HL-60/S4 treated with phorbol 12-myristate 13-acetate at 8.2 ng/mL for 4 days and 3 days (cell line): ENCODE results near the gene COPS6.

Experiments used
- in situ Hi-C: fragments of 300-500 bp; cut with MboI; formaldehyde crosslinking; loops from 2 replicates; pipeline ENCODE4 v1.15.0; 2022; ENCODE audit warnings: low sequenced_read_pairs

COPS6 gene

DNA sequence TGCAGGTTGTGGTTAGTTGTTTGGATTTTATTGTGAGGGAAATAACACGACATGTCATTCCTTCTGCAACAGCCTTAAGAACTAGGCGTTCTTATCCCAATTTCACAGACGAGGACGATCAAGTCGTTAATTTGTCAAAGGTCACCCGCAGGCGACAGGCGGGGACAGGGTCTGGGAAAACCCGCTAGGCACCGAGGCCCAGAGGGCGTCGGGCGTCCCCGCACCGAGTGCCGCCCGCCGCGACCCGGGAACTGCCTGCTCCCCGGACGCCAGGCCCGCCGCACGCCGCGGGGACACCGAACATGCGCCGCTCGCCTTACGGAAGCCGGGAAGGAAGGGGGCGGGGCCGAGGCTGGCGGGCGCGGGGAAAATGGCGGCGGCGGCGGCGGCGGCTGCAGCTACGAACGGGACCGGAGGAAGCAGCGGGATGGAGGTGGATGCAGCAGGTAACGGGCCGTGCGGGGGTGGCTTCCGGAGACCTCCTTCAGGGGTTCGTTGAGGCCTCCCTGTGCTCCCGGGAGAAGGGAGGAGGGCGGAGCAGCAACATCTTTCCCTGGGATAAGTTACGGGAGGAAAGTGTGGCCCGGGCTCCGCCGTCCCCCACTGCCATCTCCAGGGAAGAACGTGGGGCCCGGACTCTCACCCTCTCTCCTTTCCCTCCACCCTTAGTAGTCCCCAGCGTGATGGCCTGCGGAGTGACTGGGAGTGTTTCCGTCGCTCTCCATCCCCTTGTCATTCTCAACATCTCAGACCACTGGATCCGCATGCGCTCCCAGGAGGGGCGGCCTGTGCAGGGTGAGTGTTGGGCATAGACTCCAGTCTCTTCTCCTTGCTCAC lies at the start of gene COPS6:
COPS6 (plus strand) TSS at position 349 of the 837 bp plus-strand sequence; CDS start at position 371, 22 bp downstream.
- in situ Hi-C loops, result no loop called here

DNA sequence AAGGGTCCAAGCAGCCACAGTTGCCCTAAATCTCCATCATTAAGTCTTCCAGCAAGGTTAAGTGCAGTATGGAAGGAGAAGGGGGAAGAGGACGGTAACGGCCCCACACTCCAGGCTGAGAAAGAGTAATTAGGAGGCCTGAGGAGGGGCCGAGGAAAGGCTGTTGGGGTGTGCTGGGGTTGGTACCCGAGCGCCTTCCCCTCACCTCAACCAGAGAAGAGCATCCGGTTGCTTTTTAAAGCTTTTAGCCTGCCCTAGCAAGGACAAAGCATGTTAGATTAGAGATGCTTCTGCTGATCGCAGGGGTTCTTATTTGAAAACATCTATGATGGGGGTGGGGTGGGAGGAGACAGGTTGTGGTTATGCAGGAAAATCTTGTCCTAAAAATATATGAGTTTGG lies 48.2 kb upstream of the COPS6 start:
- in situ Hi-C loops, result no loop called here

DNA sequence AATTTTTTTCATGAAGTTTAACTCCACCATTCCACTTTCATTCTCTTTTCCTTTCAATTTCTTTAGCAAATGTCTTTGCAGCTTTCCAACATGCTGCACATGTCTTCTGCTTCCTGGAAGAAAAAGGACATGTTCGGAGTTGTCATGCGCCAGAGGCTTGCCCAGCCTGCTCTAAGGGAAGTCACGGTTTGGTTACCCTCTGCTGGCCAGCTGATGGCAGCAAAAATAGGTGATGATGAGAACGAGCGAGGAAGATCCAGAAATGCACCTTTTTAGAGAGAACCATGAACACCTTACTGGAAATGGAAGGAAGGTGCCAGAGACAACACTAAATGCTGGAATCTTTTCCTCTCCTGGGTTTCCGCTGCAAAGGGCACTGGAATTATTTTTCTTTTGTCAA lies 44.1 kb upstream of the COPS6 start:
- in situ Hi-C loops, result no loop called here

DNA sequence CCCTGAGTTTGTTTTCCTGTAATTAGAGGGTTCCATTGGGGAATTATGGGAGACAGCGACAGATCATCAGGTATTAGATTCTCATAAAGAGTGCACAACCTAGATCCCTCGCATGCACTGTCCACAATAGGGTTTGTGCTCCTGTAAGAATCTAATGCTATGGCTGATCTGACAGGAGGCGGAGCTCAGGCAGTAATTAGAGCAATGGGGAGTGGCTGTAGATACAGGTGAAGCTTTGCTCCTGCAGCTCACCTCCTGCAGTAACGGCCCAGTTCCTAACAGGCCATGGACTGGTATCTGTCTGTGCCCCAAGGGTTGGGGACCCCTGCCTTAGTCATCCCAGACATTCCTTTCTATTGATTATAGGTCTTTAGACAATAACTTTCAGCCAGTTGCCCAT lies 40.1 kb upstream of the COPS6 start:
- in situ Hi-C loops, result no loop called here

DNA sequence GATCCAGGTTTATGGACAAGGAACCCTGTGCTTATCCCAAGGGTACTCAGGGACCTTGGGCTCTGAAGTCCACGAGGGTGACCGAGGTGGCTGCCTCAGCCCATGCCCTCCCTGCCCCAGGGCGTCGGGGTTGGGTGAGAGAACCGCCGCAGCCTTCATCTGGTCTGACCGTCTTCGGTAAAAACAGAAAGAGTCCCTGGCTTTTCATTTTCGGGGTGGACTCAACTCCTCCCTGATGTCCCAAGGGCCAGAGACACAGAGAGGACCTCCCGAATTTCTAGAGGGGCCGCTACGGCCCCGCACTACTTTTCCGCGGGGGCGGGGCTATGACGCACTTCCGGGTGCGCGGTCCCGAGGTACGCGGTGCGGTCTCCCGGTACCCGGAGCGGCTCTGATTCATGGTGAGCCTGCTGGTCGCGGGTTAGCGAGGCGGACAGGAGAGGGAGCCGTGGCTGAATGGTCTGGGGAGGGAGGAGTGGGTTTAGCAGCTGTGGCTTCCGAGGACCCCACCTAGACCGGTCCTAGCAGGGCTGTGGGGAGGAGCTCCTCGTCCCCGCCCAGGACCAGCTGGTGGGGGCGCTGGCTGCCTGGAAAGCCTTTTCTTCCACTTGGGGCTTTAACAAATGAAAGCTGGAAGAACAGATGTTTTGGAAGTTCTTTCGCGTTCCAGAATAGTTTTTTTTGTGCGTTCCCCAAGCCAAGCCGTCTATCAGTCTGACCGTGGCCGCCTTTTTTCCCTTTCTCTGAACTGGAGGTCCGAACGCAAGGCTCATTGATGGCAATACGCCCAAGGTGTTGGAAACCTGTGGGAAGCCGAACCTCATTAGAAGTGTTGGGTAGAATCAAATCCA lies 39.1 kb upstream of the COPS6 start, which contains the start of gene ZSCAN21:
ZSCAN21 (plus strand) TSS at position 334 of the 851 bp plus-strand sequence. CDS start 7,233 bp downstream, outside the sequence.
- in situ Hi-C loops, result no loop called here

DNA sequence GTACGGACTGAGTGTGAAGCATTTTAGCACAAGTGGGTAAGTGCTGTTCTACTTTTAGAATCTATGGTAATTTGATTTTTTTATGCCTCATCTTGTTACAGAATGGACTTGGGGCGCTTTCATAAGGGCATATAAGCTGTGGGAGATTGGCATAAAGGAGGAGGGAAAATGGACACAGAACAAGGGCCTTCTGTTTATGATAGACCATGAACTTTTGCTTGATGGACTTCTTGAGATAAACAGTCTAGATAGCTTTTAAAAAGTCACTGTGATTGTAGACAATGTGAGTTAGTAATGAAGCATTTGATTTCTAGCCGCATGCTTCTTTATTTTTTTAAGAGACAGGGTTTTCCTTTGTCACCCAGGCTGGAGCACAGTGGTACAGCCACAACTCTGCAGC lies 37.2 kb upstream of the COPS6 start:
- in situ Hi-C loops, result no loop called here

DNA sequence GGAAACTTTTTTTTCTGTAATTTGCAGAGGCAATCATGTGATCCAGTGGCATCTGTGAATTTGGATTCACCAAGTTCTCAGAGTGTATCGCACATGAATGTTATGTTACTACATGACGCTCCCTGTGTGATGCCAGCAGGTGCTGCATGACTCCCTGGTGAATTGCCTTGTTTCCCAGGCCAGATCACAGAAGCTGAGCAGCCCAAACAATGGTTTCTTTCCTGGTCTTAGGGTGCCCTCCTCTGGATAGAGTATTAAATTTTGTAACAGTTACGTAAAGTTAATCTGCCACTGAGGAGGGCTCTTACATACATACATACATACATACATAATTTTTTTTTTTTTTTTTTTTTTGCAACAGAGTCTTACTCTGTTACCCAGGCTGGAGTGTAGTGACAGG lies 35.6 kb upstream of the COPS6 start:
- in situ Hi-C loops, result no loop called here

DNA sequence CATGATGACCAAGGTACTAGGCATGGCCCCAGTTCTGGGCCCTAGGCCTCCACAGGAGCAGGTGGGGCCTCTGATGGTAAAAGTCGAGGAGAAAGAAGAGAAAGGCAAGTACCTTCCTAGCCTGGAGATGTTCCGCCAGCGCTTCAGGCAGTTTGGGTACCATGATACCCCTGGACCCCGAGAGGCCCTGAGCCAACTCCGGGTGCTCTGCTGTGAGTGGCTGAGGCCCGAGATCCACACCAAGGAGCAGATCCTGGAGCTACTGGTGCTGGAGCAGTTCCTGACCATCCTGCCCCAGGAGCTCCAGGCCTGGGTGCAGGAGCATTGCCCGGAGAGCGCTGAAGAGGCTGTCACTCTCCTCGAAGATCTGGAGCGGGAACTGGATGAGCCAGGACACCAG lies 31.8 kb upstream of the COPS6 start:
- in situ Hi-C loops, result no loop called here

DNA sequence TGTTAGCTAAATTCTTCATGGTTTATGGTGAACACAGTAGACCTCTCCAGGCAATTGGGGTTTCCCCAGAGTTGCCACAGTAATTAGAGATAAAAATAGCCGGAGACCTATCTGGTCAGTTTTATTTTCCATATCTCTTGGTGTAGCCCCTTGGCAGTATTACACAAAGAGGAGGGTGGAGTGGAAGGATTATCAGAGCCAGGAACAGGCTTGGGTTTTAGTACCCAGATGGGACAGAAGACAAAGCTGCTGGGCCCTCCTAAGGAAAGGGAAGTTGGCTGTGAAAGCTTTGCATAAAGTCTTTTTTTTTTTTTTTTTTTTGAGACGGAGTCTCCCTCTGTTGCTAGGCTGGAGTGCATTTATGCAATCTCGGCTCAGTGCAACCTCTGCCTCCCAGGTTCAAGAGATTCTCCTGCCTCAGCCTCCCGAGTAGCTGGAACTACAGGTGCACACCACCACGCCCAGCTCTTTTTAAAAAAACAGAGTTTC lies 29.5 kb upstream of the COPS6 start:
- in situ Hi-C loops, result no loop called here

DNA sequence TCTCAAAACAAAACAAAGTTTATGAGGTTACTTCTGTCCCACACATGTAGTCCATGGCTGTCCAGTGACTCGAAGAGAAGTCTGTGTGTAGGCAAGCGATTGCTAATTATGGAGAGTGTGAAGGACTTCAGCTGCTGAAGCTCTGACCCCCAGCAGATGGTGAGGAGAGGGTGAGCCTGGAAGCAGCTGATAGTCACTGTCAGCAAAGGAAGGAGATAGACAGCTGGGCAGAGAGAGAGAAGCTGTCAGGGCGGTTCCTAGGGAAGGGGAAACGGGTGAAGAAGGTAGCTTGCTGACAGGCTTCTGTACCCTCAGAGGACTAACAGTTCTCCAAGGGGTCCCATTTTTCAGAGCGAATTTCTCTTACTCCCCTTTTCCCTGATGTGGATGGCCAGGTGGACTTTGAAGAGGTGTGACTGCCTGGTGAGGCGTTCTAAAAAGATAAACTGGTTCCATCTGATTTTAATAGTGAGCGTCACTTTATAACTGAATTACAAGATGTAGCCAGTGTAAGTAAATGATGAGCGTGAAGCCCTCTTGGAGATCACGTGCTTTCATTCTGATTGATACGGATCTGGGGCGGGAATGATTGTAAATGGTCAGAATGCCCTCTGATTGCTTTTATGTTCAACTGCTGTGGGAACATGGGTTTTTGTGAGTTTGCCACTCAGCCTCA lies 27.1 kb upstream of the COPS6 start:
- in situ Hi-C loops, result no loop called here

DNA sequence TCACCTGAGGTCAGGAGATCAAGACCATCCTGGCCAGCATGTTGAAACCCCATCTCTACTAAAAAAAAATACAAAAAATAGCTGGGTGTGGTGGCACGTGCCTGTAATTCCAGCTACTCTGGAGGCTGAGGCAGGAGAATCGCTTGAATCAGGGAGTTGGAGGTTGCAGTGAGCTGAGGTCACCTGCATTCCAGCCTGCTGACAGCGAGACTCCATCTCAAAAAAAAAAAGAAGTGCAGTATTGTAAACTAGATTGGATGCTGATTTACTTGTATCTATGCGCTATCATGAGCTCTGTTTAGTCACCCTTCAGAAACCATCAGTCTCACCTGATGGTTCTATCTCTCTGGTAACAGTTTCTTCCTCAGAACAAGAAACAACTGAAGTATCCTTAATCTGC lies 25.4 kb upstream of the COPS6 start:
- in situ Hi-C loops, result no loop called here

DNA sequence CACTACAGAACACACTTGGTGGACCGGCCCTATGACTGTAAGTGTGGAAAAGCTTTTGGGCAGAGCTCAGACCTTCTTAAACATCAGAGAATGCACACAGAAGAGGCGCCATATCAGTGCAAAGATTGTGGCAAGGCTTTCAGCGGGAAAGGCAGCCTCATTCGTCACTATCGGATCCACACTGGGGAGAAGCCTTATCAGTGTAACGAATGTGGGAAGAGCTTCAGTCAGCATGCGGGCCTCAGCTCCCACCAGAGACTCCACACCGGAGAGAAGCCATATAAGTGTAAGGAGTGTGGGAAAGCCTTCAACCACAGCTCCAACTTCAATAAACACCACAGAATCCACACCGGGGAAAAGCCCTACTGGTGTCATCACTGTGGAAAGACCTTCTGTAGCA lies 24.6 kb upstream of the COPS6 start:
- in situ Hi-C loops, result no loop called here

DNA sequence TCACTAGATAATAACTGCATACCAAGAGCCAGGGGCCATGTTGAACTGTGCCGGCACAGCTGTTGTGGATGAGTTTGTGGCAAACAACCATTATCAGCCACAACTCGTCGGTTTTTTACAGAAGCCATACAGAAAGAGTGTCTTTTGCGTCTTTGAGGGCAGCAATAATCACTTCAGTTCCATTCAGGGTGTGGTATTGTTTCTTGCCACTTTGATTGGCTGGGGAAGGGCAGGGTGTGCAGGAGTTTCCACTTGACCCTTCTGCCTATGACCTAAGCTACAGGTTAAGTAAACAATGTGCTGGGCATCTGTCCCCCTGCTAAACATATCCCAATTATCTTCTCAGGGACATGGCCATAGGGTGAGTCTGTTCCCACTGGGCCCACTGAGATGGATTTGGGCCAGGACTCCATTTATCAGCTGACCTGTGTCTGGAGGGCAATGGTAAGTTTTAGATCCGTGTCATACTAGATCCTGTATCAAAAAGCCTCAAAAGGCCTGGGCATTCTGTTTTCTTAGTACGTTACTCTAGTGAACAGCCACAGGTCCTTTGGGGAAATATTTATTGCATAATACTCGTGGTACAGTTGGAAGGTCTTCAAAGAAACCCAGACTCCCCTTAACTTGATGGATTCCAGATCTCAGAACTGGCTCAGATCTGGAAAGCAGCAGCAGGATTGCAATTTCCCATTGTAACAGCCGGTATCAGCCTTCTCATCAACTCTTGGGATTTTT lies 23.1 kb upstream of the COPS6 start:
- in situ Hi-C loops, result no loop called here

DNA sequence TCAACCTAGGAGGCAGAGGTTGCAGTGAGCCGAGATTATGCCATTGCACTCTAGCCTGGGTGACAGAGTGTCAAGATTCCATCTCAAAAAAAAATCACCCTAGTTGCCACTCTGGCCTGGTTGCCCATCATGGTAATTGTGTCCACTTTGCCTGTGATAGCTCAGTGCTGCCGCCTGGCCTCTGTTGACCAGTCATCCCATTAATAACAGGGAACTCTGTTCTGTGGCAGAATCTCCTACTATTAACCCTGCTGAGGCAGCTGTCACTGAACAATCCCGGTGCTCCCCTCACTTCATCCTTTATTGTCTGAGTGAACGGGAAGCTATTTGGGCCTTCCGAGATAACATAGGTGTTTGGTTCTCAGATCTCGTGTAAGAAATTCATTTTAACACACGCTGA lies 21.8 kb upstream of the COPS6 start:
- in situ Hi-C loops, result no loop called here

DNA sequence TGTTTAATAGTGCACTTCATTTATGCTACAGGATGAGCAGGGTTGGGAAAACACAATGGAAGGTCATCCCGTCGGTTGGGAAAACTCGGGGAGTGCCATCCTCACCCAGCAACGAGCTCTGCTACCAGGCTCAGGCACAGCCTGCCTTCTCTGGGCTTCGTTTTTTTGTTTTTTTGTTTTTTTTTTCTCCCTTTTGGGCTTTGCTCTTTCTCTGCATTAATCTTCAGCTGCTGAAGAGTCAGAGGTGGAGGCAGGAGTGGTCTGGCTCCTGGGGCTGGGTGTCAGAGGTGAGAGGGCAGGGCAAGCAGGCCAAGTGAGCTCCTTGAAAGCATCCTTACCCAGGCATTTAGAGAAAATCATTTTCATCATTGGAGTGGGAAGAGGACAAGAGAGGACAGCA lies 18.8 kb upstream of the COPS6 start:
- in situ Hi-C loops, result no loop called here

DNA sequence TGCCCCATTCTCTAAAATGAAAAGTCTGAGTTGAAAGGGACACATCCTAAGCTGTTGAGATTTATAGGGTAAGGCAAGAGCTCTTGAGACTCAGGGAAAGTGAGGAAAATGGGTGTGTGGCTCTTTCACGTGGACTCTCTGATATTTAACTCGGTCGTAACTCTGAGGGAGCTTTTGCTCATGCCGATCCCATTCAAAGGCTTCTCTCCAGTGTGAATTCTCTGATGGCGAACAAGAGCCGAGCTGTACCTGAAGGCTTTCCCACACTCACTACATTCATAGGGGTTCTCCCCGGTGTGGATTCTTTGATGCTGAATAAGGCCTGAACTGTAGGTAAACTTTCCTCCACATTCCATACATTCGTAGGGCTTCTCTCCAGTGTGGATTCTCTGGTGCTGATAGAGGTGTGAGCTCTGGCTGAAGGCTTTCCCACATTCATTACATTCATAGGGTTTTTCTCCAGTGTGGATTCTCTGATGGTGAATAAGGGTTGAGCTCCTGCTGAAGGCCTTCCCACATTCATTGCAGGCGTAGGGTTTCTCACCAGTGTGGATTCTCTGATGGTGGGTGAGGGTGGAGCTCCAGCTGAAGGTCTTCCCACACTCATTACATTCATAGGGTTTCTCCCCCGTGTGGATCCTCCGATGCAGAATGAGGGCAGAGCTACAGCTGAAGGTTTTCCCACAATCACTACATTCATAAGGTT lies 17.6 kb upstream of the COPS6 start:
- in situ Hi-C loops, result no loop called here

DNA sequence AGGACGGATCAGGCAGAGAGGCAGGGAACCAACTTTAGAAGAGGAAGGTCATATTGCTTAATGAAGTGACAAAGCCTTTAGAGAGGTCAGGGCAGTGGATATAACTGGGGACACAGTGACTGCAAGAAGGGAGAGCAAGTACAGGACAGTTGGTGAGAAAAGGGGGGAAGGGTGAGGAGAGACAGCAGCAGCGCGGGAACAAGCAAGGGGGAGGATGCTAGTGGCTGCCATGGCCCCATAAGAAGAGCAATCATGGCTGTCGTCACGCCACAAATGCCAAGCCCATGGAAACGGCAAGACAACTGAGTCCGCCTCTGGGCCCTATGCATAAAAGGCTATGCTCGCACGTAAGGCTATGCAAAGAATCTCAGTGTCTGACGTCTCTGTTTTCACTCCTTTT lies 16.3 kb upstream of the COPS6 start:
- in situ Hi-C loops, result no loop called here

DNA sequence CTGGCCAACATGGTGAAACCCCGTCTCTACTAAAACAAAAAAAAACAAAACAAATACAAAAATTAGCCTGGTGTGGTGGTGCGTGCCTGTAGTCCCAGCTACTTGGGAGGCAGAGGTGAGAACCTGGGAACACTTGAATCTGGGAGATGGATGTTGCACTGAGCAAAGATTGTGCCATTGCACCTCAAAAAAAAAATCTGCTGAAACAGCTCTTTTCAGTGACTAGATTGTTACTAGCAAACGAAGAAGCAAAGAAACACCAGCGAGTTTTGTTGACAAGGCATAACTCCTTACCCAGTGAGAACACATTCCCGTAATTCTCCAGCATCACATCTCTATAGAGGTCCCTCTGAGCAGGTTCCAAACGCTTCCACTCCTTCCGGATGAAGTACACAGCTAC lies 13.9 kb upstream of the COPS6 start:
- in situ Hi-C loops, result no loop called here

DNA sequence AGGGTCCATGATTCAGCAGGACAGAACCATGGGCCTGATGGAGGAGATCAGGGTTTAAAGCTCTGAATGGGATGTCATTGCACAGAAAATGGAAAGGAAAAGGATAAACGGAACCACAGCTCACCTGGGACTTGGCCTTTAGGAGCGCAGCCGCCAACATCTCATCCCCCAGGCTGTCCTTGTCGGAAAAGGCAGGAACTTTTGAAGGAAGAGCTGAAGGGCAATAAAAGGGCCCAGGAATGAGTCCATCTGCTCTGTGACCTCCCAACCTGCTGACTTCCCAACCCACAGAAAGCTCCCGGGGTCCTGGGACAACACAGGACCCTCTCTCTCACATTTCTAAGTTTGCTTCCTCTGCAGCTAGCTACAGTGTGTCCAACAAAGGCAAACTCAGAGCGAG lies 13.4 kb upstream of the COPS6 start:
- in situ Hi-C loops, result no loop called here

DNA sequence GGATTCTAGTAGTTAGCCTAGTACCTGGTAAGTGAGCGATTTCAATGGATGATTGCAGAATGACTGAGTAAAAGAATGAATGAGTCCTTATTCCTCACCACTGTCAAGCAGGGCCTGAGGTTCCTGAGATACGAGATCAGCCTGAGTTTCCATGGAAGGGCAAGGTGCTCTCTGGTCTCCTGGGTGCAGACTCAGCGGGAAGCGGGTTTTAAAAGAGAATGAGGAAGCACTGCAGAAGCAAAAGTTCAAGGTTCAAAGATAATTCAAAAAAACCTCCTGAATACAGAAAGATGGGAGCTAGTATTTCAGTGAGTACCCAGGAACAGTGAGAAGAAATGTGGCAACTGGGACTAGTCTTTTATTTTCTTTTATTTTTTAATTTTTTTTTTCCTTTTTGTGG lies 11.6 kb upstream of the COPS6 start:
- in situ Hi-C loops, result no loop called here
